HG03460 (cell line): ENCODE measurements around the gene SRXN1.

Experiments used
- ATAC-seq: cut with Tn5 transposase; IDR thresholded peaks from one replicate; pipeline ENCODE4 v1.9.1; 2021; ENCODE audit not compliant: unreplicated experiment

Gene SRXN1

GRCh38 chr20:675453-676314 is 22.7 kb upstream of the SRXN1 start, which contains the start of gene SCRT2:
TSS of gene SCRT2 (minus strand) at chr20:675802. CDS start at chr20:675601, 201 bp downstream.
- no peak for ATAC-seq

GRCh38 chr20:675033-675452 is 22.0 kb upstream of the SRXN1 start:
- no peak for ATAC-seq

- ATAC-seq = no peak
Observed at GRCh38 chr20:673603-674001, 20.6 kb upstream of the SRXN1 start.

- ATAC-seq = no peak
Observed at GRCh38 chr20:672963-673602, 20.1 kb upstream of the SRXN1 start.

- no peak for ATAC-seq
Observed at GRCh38 chr20:671252-672030, 18.4 kb upstream of the SRXN1 start.

- ATAC-seq = no peak
Observed at GRCh38 chr20:669573-669972, 16.6 kb upstream of the SRXN1 start.

- no peak for ATAC-seq
Observed at GRCh38 chr20:668638-669037, 15.6 kb upstream of the SRXN1 start.

GRCh38 chr20:668050-668449 is 15.1 kb upstream of the SRXN1 start:
- ATAC-seq = no peak

- ATAC-seq = no peak
Observed at GRCh38 chr20:667351-668034, 14.5 kb upstream of the SRXN1 start.

GRCh38 chr20:666877-667276 is 13.9 kb upstream of the SRXN1 start:
- no peak for ATAC-seq

- no peak for ATAC-seq
Observed at GRCh38 chr20:665276-665675, 12.3 kb upstream of the SRXN1 start.

- ATAC-seq = no peak
Observed at GRCh38 chr20:664576-664975, 11.6 kb upstream of the SRXN1 start.

- no peak for ATAC-seq
Observed at GRCh38 chr20:664151-664550, 11.2 kb upstream of the SRXN1 start.

- ATAC-seq = no peak
Observed at GRCh38 chr20:663315-664090, 10.5 kb upstream of the SRXN1 start.

- no peak for ATAC-seq
Observed at GRCh38 chr20:662277-663192, 9.5 kb upstream of the SRXN1 start.

- ATAC-seq = no peak
Observed at GRCh38 chr20:661474-662270, 8.7 kb upstream of the SRXN1 start.

- ATAC-seq = no peak
Observed at GRCh38 chr20:658731-659291, 5.8 kb upstream of the SRXN1 start.

- no peak for ATAC-seq
Observed at GRCh38 chr20:658202-658601, 5.2 kb upstream of the SRXN1 start.
